SU-DHL-6 (cell line): Measurements from ENCODE around the gene REC114.
"Not testable (repeated sequence)": the region's sequence is repeated elsewhere in the genome, so short reads cannot be mapped to it uniquely, and the experiment has no call there.

Source experiments
- H2AFZ ChIP-seq: fragments of 200-600 bp; sonication (generic); 2 replicates; pipeline ENCODE4 v1.6.1; 2014; ENCODE audit warnings: low read depth, mild to moderate bottlenecking, moderate library complexity, mixed read lengths, antibody characterized with exemption, low read length; ENCODE audit not compliant: severe bottlenecking
- H3F3A ChIP-seq: fragments of 200-600 bp; shearing (Covaris generic); 2 replicates; pipeline ENCODE4 v1.6.0; 2016; ENCODE audit warnings: antibody characterized with exemption, mild to moderate bottlenecking; ENCODE audit not compliant: insufficient read depth
- H3K27ac ChIP-seq: fragments of 200-600 bp; sonication (generic); 2 replicates; pipeline ENCODE4 v1.5.1; 2016; ENCODE audit warnings: low read depth, mild to moderate bottlenecking, low read length, moderate library complexity, mixed read lengths
- H3K27me3 ChIP-seq: fragments of 200-600 bp; sonication (generic), shearing (Covaris generic); 2 replicates; pipeline ENCODE4 v1.6.0; 2014; ENCODE audit warnings: mild to moderate bottlenecking, low read length
- H3K36me3 ChIP-seq: fragments of 200-600 bp; sonication (generic); 2 replicates; pipeline ENCODE4 v1.6.1; 2014; ENCODE audit warnings: mild to moderate bottlenecking, low read length, mixed read lengths
- H3K4me2 ChIP-seq: fragments of 300-600, 200-600 bp; shearing (Covaris generic), sonication (generic); 2 replicates; pipeline ENCODE4 v1.6.0; 2014; ENCODE audit warnings: low read length, low read depth, mild to moderate bottlenecking; ENCODE audit not compliant: poor library complexity, severe bottlenecking
- H3K4me3 ChIP-seq: fragments of 200-600 bp; sonication (generic); 2 replicates; pipeline ENCODE4 v1.5.1; 2014; ENCODE audit warnings: antibody characterized with exemption, low read length, mild to moderate bottlenecking, mixed read lengths; ENCODE audit not compliant: insufficient read depth, poor library complexity, severe bottlenecking
- H3K79me2 ChIP-seq: fragments of 200-600 bp; sonication (generic); 2 replicates; pipeline ENCODE4 v1.6.1; 2014; ENCODE audit warnings: mild to moderate bottlenecking, low read length, moderate library complexity; ENCODE audit not compliant: insufficient read depth
- H3K9ac ChIP-seq: fragments of 200-600 bp; sonication (generic); 2 replicates; pipeline ENCODE4 v1.7.0; 2014; ENCODE audit warnings: mild to moderate bottlenecking, low read length
- H3K9me2 ChIP-seq: fragments of 200-600 bp; sonication (generic); replicated peaks from 2 replicates; pipeline ENCODE4 v1.6.1; 2014; ENCODE audit warnings: low read length; ENCODE audit not compliant: insufficient read depth
- H3K9me3 ChIP-seq: fragments of 200-600 bp; sonication (generic); 2 replicates; pipeline ENCODE4 v1.6.1; 2014; ENCODE audit warnings: low read length, mixed read lengths; ENCODE audit not compliant: insufficient read depth
- H4K20me1 ChIP-seq: fragments of 200-600 bp; sonication (generic); 2 replicates; pipeline ENCODE4 v1.6.1; 2014; ENCODE audit warnings: low read depth, mild to moderate bottlenecking, antibody characterized with exemption, low read length, moderate library complexity, mixed read lengths
- EZH2phosphoT487 ChIP-seq: fragments of 200-600 bp; sonication (generic), shearing (Covaris generic); conservative IDR thresholded peaks from 2 replicates; pipeline ENCODE4 v1.6.1; 2018; ENCODE audit warnings: mild to moderate bottlenecking, antibody characterized with exemption, low read length, moderate library complexity, mixed read lengths
- TF ChIP-seq, protein P1 (sequence below): fragments of 200-600 bp; sonication (generic); IDR thresholded peaks from one replicate; pipeline ENCODE4 v1.5.1; 2017; ENCODE audit warnings: antibody characterized with exemption, mild to moderate bottlenecking, low read length, moderate library complexity; ENCODE audit not compliant: insufficient read depth, poor library complexity, severe bottlenecking

Gene REC114

DNA sequence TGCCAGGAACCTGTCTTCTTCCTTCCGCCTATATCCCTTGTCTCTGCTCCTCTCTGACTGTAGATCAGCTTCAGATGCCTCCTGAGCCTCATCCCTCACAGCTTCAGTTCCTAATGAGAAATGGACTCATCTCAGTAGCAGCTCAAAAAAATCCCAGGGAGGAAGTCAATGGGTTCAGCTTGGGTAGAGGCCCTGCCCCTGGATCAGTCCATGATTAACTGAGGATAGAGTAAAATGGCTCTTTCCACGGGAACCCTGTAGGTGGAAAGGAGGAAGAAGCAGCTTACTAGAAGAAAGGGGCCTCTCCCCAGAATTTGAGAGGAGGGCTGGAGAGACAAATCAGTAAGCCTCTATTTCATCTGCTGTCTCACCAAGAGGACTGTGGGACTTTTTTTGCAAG, 47.3 kb upstream of the REC114 start:
- H3K36me3 ChIP-seq = no peaks in the 10 kb centered on the region
- no peak overlapping the region for H3K4me3 ChIP-seq
- H3K27me3 ChIP-seq = no peaks in the 10 kb centered on the region
- H3K27ac ChIP-seq = no peak overlapping the region
- TF ChIP-seq, protein P1, sequence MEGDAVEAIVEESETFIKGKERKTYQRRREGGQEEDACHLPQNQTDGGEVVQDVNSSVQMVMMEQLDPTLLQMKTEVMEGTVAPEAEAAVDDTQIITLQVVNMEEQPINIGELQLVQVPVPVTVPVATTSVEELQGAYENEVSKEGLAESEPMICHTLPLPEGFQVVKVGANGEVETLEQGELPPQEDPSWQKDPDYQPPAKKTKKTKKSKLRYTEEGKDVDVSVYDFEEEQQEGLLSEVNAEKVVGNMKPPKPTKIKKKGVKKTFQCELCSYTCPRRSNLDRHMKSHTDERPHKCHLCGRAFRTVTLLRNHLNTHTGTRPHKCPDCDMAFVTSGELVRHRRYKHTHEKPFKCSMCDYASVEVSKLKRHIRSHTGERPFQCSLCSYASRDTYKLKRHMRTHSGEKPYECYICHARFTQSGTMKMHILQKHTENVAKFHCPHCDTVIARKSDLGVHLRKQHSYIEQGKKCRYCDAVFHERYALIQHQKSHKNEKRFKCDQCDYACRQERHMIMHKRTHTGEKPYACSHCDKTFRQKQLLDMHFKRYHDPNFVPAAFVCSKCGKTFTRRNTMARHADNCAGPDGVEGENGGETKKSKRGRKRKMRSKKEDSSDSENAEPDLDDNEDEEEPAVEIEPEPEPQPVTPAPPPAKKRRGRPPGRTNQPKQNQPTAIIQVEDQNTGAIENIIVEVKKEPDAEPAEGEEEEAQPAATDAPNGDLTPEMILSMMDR = no peak
- no peak for TF ChIP-seq EZH2phosphoT487
- H3K9ac ChIP-seq = no peak overlapping the region
- H2AFZ ChIP-seq = no peak overlapping the region
- H3K79me2 ChIP-seq = no peaks in the 10 kb centered on the region
- H3K9me2 ChIP-seq = no peaks in the 10 kb centered on the region
- H3K9me3 ChIP-seq = no peaks in the 10 kb centered on the region
- H3F3A ChIP-seq = no peaks in the 10 kb centered on the region
- H4K20me1 ChIP-seq = no peaks in the 10 kb centered on the region
- no peak overlapping the region for H3K4me2 ChIP-seq

DNA sequence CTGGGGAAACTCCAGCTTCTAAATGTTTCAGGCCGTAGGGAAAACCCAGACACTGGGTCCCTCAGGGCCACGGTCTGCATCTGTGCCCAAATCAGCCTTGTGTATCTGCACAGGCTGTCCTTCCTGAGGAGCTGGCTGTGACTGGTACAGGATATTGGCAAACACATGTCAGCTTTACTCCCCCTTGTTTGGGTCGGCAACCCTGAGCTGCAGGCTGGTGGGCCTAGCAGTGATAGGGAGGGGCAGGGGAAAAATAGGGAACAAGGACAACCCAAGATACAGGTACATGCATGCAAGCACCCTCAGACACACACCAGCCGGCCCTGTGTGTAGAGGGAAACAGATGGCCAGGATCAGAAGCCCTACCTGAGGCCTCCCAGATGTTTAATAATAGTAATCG, 45.5 kb upstream of the REC114 start:
- no peaks in the 10 kb centered on the region for H3K9me3 ChIP-seq
- H3K4me2 ChIP-seq = no peak overlapping the region
- H3K4me3 ChIP-seq = no peak overlapping the region
- H3K27me3 ChIP-seq = no peaks in the 10 kb centered on the region
- TF ChIP-seq, protein P1 = no peak
- no peak for TF ChIP-seq EZH2phosphoT487
- no peaks in the 10 kb centered on the region for H3K79me2 ChIP-seq
- H3F3A ChIP-seq = no peaks in the 10 kb centered on the region
- H3K27ac ChIP-seq = no peak overlapping the region
- no peaks in the 10 kb centered on the region for H4K20me1 ChIP-seq
- no peak overlapping the region for H3K9ac ChIP-seq
- no peaks in the 10 kb centered on the region for H3K9me2 ChIP-seq
- no peaks in the 10 kb centered on the region for H3K36me3 ChIP-seq
- H2AFZ ChIP-seq = no peak overlapping the region

DNA sequence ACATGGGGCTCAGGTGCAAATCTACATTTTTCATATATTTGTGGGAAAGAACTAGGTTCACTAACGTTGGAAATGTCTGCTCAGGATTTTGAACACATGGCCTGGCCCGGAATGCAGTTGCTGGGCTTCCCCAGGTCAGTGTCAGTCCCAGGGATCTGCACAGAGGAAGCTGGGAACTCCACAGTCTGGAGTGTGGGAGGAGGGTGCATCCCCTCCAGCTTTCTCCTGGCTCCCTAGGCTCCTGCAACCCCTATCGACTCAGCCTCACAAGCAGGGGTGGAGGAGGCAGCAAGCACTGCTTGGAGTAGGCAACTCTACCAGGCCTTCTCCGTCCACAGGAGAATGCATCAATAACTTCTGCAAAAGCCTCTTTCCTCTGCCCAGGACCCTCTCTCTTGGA, 44.1 kb upstream of the REC114 start:
- Histone ChIP-seq H4K20me1 (no peaks in the 10 kb centered on the region), H3K4me2 (no peak overlapping the region)

DNA sequence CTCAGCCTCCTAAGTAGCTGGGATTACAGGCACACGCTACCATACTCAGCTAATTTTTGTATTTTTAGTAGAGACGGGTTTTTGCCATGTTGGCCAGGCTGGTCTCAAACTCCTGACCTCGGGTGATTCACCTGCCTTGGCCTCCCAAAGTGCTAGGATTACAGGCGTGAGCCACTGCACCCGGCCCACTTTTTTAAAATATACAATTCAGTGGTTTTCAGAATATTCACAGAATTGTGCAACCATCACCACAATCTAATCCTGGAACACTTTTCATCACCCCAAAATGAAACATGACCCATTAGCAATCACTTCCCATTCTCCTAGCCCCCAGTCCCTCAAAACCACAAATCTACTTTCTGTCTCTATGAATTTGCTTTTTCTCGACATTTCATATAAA, 42.7 kb upstream of the REC114 start:
- not testable (repeated sequence) for H3K9ac ChIP-seq, H3K9me3 ChIP-seq, H3K27me3 ChIP-seq, H3K9me2 ChIP-seq, H3F3A ChIP-seq, H3K27ac ChIP-seq, H3K4me2 ChIP-seq, H2AFZ ChIP-seq, H4K20me1 ChIP-seq, H3K4me3 ChIP-seq, H3K79me2 ChIP-seq, H3K36me3 ChIP-seq

More for the DNA sequence above, 44.1 kb upstream of the REC114 start:
- Histone ChIP-seq H3K27me3 (no peaks in the 10 kb centered on the region), H2AFZ (no peak overlapping the region), H3K9me3 (no peaks in the 10 kb centered on the region), H3K27ac (no peak overlapping the region), H3K4me3 (no peak overlapping the region), H3K9me2 (no peaks in the 10 kb centered on the region), H3K36me3 (no peaks in the 10 kb centered on the region), H3F3A (no peaks in the 10 kb centered on the region), H3K79me2 (no peaks in the 10 kb centered on the region), H3K9ac (no peak overlapping the region)
- no peak for TF ChIP-seq EZH2phosphoT487
- TF ChIP-seq, protein P1 = no peak
